ENCODE measurements around the gene MTA3. TPM values are rescaled to one million over a fixed set of nuclear protein-coding genes. Genes with fewer than 3 reads are reported as not detected.
"Not testable (repeated sequence)": the region's sequence is repeated elsewhere in the genome, so short reads cannot be mapped to it uniquely, and the experiment has no call there.

MTA3 gene
- total RNA-seq, 6 donors from 2014 or later: 18.2 to 59.7 (median 27.0) TPM

GRCh38 chr2:42598656-42599055 lies 30.2 kb downstream of the MTA3 start:
- H3K4me3 ChIP-seq: no peak overlapping the region
- no peaks in the 10 kb centered on the region for H3K27me3 ChIP-seq
- ATAC-seq (ENCODE audit: low FRiP score in 2 of 2) (no peak), DNase-seq (no peak)
- H3K27ac ChIP-seq: no peak overlapping the region
- no peaks in the 10 kb centered on the region for H3K9me3 ChIP-seq
- H3K36me3 ChIP-seq: no peaks in the 10 kb centered on the region
- TF ChIP-seq EP300 (IDR thresholded peaks at IDR 0.05) (no peak), POLR2A (IDR thresholded peaks at IDR 0.05) (no peak), CTCF (IDR thresholded peaks at IDR 0.05) (no peak), POLR2AphosphoS5 (IDR thresholded peaks at IDR 0.05) (no peak)
- H3K4me1 ChIP-seq: peaks cover 0 to 4% (median 0%) of the 10 kb centered on the region in 4 donors
- 87 to 89% methylated on average over 2 of the region's 2 CpGs for WGBS, 2 donors

GRCh38 chr2:42601076-42601475 lies 32.6 kb downstream of the MTA3 start:
- no peak overlapping the region for H3K27ac ChIP-seq
- no peak overlapping the region for H3K4me3 ChIP-seq
- H3K36me3 ChIP-seq: no peaks in the 10 kb centered on the region
- 92 to 97% methylated on average over 3 of the region's 3 CpGs for WGBS, 2 donors
- peaks cover 0 to 4% (median 0%) of the 10 kb centered on the region in 4 donors for H3K4me1 ChIP-seq
- no peaks in the 10 kb centered on the region for H3K9me3 ChIP-seq
- no peak for DNase-seq
- ATAC-seq (ENCODE audit: low FRiP score in 2 of 2): no peak
- no peaks in the 10 kb centered on the region for H3K27me3 ChIP-seq
- TF ChIP-seq POLR2A (IDR thresholded peaks at IDR 0.05) (no peak), POLR2AphosphoS5 (IDR thresholded peaks at IDR 0.05) (no peak), CTCF (IDR thresholded peaks at IDR 0.05) (no peak), EP300 (IDR thresholded peaks at IDR 0.05) (no peak)

- no peak for ATAC-seq (ENCODE audit: low FRiP score in 2 of 2)
- 68 to 92% methylated on average over 2 of the region's 2 CpGs for WGBS, 2 donors
- no peak overlapping the region for H3K27ac ChIP-seq
Observed at GRCh38 chr2:42602218-42602875, 33.9 kb downstream of the MTA3 start.

GRCh38 chr2:42602876-42603219 lies 34.4 kb downstream of the MTA3 start:
- ATAC-seq (ENCODE audit: low FRiP score in 2 of 2) (no peak), DNase-seq (no peak)
- H3K4me3 ChIP-seq: no peak overlapping the region
- TF ChIP-seq CTCF (IDR thresholded peaks at IDR 0.05): no peak
- TF ChIP-seq POLR2AphosphoS5 (IDR thresholded peaks at IDR 0.05): no peak
- no peak for TF ChIP-seq EP300 (IDR thresholded peaks at IDR 0.05)
- TF ChIP-seq POLR2A (IDR thresholded peaks at IDR 0.05): no peak
- no peak overlapping the region for H3K27ac ChIP-seq
- 79 to 92% methylated on average over 3 of the region's 3 CpGs for WGBS, 2 donors
- H3K36me3 ChIP-seq: no peaks in the 10 kb centered on the region
- no peaks in the 10 kb centered on the region for H3K27me3 ChIP-seq
- H3K4me1 ChIP-seq: peaks cover 0 to 4% (median 0%) of the 10 kb centered on the region in 4 donors
- H3K9me3 ChIP-seq: no peaks in the 10 kb centered on the region

More at GRCh38 chr2:42602218-42602875, 33.9 kb downstream of the MTA3 start:
- Histone ChIP-seq H3K4me1 (peaks cover 0 to 4% (median 0%) of the 10 kb centered on the region in 4 donors), H3K36me3 (no peaks in the 10 kb centered on the region), H3K4me3 (no peak overlapping the region), H3K27me3 (no peaks in the 10 kb centered on the region), H3K9me3 (no peaks in the 10 kb centered on the region)
- TF ChIP-seq CTCF (IDR thresholded peaks at IDR 0.05): no peak
- TF ChIP-seq POLR2AphosphoS5 (IDR thresholded peaks at IDR 0.05): no peak
- no peak for TF ChIP-seq EP300 (IDR thresholded peaks at IDR 0.05)
- no peak for TF ChIP-seq POLR2A (IDR thresholded peaks at IDR 0.05)
- no peak for DNase-seq

- not testable (repeated sequence) for H3K36me3 ChIP-seq; H3K27me3 ChIP-seq; H3K4me3 ChIP-seq; H3K9me3 ChIP-seq; H3K4me1 ChIP-seq; DNase-seq; ATAC-seq (ENCODE audit: low FRiP score in 2 of 2); H3K27ac ChIP-seq
- 77 to 87% methylated on average over 4 to 6 of the region's 6 CpGs for WGBS, 2 donors
Observed at GRCh38 chr2:42604341-42604867, 36.0 kb downstream of the MTA3 start.

- H3K4me3 ChIP-seq; ATAC-seq (ENCODE audit: low FRiP score in 2 of 2); H3K4me1 ChIP-seq; H3K36me3 ChIP-seq; H3K27ac ChIP-seq; H3K27me3 ChIP-seq; H3K9me3 ChIP-seq: not testable (repeated sequence)
- peak in 1 of 2 donors; percentile 50 for DNase-seq
- 99% methylated on average over 10 of the region's 33 CpGs; no CpG with 5 or more reads in 1 of the 2 donors for WGBS, 2 donors
Observed at GRCh38 chr2:42606166-42606565, 37.7 kb downstream of the MTA3 start.

All from upper lobe of left lung (tissue), 6 donors.